Kidney epithelial cell (primary cell): ENCODE measurements around the gene TMEM135. TPM values are rescaled to one million over a fixed set of nuclear protein-coding genes. Genes with fewer than 3 reads are reported as not detected.

Source experiments
- DNase-seq: peaks from one replicate; pipeline ENCODE4 v3.0.0-alpha.2; 2010; ENCODE audit warnings: low read depth
- H3K27me3 ChIP-seq: 2 replicates; pipeline ENCODE4 v1.6.0; 2011; ENCODE audit warnings: low read length; ENCODE audit not compliant: control insufficient read depth, insufficient read depth
- H3K36me3 ChIP-seq: 2 replicates; pipeline ENCODE4 v1.5.1; 2011; ENCODE audit warnings: low read length; ENCODE audit not compliant: control insufficient read depth, insufficient read depth
- H3K4me3 ChIP-seq: 2 replicates; pipeline ENCODE4 v1.5.1; 2011; ENCODE audit warnings: low read depth, mild to moderate bottlenecking, control low read depth, low read length
- total RNA-seq: library from RNA; depleted of rRNA; stranded (reverse); fragments of >200 nt; gene quantifications from 2 replicates; pipeline ENCODE4 v1.2.3, GENCODE V29; 2015
- TF ChIP-seq, protein P1 (sequence below): IDR thresholded peaks from 2 replicates; pipeline ENCODE4 v1.5.1; 2011; ENCODE audit warnings: mild to moderate bottlenecking, moderate library complexity, low read length, control low read depth, inconsistent platforms; ENCODE audit not compliant: insufficient read depth, poor library complexity, severe bottlenecking

TMEM135 gene
- total RNA-seq, 1 donor from 2014 or later, result 14.5 TPM

- no peak for DNase-seq
- H3K27me3 ChIP-seq, result no peaks in the 10 kb centered on the region
- TF ChIP-seq, protein P1, sequence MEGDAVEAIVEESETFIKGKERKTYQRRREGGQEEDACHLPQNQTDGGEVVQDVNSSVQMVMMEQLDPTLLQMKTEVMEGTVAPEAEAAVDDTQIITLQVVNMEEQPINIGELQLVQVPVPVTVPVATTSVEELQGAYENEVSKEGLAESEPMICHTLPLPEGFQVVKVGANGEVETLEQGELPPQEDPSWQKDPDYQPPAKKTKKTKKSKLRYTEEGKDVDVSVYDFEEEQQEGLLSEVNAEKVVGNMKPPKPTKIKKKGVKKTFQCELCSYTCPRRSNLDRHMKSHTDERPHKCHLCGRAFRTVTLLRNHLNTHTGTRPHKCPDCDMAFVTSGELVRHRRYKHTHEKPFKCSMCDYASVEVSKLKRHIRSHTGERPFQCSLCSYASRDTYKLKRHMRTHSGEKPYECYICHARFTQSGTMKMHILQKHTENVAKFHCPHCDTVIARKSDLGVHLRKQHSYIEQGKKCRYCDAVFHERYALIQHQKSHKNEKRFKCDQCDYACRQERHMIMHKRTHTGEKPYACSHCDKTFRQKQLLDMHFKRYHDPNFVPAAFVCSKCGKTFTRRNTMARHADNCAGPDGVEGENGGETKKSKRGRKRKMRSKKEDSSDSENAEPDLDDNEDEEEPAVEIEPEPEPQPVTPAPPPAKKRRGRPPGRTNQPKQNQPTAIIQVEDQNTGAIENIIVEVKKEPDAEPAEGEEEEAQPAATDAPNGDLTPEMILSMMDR, result no peak
- no peaks in the 10 kb centered on the region for H3K36me3 ChIP-seq
- no peak overlapping the region for H3K4me3 ChIP-seq
Measured at GRCh38 chr11:87194985-87195820, 157.5 kb downstream of the TMEM135 start.

DNA sequence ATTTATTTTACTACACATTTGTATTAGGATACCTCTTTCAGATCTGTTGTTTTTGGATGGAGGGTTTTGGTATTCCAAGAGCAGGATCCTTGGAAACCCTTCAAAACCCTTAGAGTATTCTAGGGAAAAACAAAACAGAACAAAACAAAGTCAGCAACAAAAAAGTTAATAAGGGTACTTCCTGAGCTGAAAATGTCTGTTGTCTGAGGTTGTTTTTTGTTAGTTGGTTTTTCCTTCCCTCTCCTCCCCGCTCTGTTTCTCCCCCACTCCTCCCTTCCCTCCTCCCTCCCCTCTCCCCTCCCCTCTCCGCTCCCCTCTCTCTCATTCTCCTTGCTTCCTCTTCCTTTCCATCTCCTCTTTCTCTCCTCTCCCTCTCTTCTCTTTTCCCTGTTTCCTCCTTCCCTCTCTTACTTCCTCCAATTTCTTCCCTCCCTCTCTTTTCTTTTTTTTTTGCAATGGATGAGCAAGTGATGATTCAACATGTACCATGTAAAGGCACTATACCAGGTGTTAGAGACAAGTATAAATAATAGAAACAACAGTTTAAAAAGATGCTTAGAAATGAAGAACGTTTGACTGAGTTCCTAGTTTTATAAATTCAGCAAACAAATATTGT, 160.6 kb downstream of the TMEM135 start:
- DNase-seq, result no peak
- Histone ChIP-seq H3K36me3 (no peaks in the 10 kb centered on the region), H3K27me3 (no peaks in the 10 kb centered on the region), H3K4me3 (no peak overlapping the region)
- TF ChIP-seq, protein P1, result no peak

GRCh38 chr11:87201376-87201775, 163.6 kb downstream of the TMEM135 start:
- H3K27me3 ChIP-seq, result no peaks in the 10 kb centered on the region
- H3K36me3 ChIP-seq, result no peaks in the 10 kb centered on the region
- H3K4me3 ChIP-seq, result no peak overlapping the region
- DNase-seq, result no peak
- TF ChIP-seq, protein P1, result no peak

DNA sequence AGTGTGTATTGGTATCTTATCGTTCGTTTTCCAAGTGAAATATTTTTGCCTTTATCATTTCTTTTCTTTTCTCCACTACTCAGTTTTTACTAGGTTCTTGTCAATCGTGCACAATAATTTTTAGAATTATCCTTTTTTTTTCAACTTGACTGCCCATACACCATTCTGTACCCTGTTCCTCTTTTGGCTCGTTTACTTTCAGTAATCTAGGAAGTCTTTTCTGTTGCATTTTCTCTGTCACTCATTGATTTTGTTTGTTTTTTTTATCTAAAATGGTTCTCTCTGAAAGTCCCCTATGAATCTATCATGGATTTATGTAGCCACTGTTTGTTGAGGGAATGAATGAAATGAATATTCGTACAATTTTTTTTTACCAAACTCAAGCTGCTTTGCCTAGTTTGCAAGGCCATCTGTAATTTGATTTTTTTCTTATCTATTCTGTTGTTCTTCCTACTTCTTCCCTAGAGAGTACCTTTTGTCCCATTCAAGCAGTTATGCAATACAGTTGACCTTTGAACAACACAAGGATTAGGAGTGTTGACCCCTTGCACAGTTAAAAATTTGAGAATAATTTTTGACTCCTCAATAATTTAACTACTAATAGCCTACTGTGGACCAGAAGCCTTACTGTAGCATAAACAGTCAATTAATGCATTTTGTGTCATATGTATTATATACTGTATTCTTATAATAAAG, 166.3 kb downstream of the TMEM135 start:
- no peaks in the 10 kb centered on the region for H3K27me3 ChIP-seq
- DNase-seq, result no peak
- TF ChIP-seq, protein P1, result no peak
- H3K36me3 ChIP-seq, result no peaks in the 10 kb centered on the region
- H3K4me3 ChIP-seq, result no peak overlapping the region

DNA sequence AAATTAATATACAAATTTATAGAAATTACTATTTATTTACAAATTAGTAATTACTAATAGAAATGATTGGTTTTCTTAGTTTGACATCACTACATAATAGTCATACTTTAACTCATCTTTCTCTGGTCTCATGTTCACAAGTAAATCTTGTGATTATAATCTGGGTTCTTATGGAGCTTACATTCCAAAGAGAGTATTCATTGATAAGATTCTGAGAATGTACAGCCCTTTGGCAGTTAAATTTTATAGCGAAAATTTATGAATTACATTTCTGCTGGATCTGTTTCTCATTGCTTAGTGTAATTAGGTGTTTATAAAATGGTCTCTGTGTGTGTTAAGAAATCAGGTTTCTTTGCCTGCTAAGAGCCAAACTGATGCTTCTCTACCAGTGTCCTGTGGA, 175.2 kb downstream of the TMEM135 start:
- H3K36me3 ChIP-seq, result no peaks in the 10 kb centered on the region
- H3K27me3 ChIP-seq, result no peaks in the 10 kb centered on the region
- TF ChIP-seq, protein P1, result no peak
- no peak for DNase-seq
- no peak overlapping the region for H3K4me3 ChIP-seq
